Fibroblast of the aortic adventitia (primary cell): ENCODE results near the gene NTSR2. TPM values are rescaled to one million over a fixed set of nuclear protein-coding genes. Genes with fewer than 3 reads are reported as not detected.

Experiments used
- DNase-seq: peaks from one replicate; pipeline ENCODE4 v3.0.0-alpha.2; 2010; ENCODE audit warnings: low read depth
- H3K4me3 ChIP-seq: 2 replicates; pipeline ENCODE4 v1.5.1; 2011; ENCODE audit warnings: low read depth, mild to moderate bottlenecking, control low read depth, low read length, moderate library complexity
- total RNA-seq: library from RNA; depleted of rRNA; stranded (reverse); fragments of >200 nt; gene quantifications from 2 replicates; pipeline ENCODE4 v1.2.3, GENCODE V29; 2012; ENCODE audit warnings: low replicate concordance
- TF ChIP-seq, protein P1 (sequence below): IDR thresholded peaks from 2 replicates; pipeline ENCODE4 v1.5.1; 2011; ENCODE audit warnings: mild to moderate bottlenecking, low read length, control low read depth, inconsistent platforms; ENCODE audit not compliant: insufficient read depth

The NTSR2 gene
- total RNA-seq, 1 donor: not detected

DNA sequence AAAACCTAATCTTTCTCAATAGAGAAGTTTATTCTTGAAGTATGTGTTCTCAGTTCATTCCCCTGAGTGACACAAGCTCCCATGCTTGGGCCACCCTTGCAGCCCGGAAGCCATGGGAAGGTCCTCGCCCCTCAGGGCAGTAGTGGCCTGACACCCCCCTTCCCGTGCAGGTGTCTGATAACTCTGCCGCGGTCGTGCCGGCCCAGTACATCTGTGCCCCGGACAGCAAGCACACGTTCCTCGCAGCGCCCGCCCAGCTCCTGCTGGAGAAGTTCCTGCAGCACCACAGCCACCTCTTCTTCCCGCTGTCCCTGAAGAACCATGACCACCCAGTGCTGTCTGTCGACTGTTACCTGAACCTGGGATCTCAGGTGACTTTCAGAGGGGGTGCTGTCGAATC lies 32.4 kb downstream of the NTSR2 start:
- TF ChIP-seq, protein P1, sequence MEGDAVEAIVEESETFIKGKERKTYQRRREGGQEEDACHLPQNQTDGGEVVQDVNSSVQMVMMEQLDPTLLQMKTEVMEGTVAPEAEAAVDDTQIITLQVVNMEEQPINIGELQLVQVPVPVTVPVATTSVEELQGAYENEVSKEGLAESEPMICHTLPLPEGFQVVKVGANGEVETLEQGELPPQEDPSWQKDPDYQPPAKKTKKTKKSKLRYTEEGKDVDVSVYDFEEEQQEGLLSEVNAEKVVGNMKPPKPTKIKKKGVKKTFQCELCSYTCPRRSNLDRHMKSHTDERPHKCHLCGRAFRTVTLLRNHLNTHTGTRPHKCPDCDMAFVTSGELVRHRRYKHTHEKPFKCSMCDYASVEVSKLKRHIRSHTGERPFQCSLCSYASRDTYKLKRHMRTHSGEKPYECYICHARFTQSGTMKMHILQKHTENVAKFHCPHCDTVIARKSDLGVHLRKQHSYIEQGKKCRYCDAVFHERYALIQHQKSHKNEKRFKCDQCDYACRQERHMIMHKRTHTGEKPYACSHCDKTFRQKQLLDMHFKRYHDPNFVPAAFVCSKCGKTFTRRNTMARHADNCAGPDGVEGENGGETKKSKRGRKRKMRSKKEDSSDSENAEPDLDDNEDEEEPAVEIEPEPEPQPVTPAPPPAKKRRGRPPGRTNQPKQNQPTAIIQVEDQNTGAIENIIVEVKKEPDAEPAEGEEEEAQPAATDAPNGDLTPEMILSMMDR: no peak
- no peak overlapping the region for H3K4me3 ChIP-seq
- no peak for DNase-seq

DNA sequence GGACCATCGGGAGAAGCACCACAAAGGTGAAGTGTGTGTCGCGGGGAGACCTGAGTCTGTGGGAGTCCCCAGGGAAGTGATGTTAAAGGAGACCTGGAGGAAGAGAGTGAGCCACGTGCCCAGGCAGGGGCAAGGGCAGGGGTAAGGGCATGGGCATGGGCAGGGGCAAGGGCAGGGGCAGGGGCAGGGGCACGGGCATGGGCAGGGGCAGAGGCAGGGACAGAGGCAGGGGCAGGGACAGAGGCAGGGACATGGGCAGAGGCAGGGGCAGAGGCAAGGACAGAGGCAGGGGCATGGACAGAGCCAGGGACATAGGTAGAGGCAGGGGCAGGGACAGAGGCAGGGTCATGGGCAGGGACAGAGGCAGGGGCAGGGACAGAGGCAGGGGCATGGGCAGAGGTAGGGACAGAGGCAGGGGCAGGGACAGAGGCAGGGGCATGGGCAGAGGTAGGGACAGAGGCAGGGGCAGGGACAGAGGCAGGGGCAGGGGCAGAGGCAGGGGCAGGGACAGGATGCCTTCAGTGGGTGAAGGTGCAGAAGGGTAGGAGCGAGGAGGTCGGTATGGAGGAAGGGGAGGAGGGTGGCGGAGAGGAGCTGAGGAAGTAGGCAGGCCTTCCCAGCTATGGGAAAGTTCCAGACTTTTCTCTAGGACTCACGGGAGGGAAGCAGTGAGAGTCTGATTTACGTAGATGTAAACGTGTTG lies 33.3 kb downstream of the NTSR2 start:
- TF ChIP-seq, protein P1: no peak
- no peak overlapping the region for H3K4me3 ChIP-seq
- DNase-seq: no peak

DNA sequence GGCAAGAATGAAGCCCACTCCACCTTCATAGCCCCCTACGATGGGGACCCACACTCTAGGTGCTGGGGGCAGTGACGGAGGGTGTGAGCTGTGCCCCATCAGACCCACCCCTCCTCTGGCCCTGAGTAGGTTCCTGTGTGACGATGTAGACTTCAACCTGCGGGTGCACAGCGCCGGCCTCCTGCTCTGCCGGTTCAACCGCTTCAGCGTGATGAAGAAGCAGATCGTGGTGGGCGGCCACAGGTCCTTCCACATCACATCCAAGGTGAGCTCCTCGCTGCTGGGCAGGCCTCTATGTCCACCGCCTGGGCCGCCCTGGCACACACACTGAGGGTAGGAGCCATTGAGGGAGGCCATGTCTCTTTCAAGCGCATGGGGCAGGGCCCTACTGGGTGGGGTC lies 34.9 kb downstream of the NTSR2 start:
- H3K4me3 ChIP-seq: no peak overlapping the region
- no peak for DNase-seq
- TF ChIP-seq, protein P1: no peak

DNA sequence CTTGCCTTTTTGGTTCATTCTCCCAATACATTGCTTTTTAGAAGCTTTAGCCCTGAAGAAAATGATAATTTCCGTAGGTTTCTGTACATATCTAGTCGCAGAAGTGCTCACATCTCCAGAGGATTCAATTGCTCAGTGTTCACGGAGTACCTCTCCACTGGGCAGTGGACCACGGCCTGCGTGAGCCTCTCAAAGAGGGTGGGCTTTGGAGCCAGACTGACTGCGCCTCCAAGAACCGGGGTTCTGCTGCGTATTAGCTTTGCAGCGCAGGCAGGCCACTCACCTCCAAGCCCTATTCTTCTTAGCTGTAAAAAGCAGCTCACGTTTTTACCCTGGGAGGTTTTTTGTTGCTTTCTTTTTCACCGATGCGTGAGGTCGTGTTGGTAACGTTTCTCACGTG lies 35.4 kb downstream of the NTSR2 start:
- no peak overlapping the region for H3K4me3 ChIP-seq
- no peak for DNase-seq
- TF ChIP-seq, protein P1: no peak

DNA sequence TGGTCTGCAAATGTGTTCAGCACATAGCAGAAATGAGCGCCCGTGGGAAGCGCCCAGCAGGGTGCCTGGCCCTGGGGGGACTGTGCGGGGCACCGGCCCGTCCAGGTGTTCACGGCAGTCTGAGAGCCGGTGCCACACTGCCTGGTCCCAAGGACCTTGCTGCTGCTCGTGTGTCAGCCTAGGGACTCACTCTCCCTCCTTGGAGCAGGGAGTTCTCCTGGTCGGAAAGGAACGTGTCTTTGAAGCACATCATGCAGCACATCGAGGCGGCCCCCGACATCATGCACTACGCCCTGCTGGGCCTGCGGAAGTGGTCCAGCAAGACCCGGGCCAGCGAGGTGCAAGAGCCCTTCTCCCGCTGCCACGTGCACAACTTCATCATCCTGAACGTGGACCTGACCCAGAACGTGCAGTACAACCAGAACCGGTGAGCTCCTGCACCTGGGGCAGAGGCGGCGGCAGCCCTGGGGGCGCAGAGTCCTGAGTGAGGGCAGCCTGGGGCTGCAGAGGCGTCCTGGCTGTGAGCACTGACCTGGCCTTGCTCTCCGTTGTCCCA lies 36.0 kb downstream of the NTSR2 start:
- DNase-seq: no peak
- TF ChIP-seq, protein P1: no peak
- H3K4me3 ChIP-seq: no peak overlapping the region

DNA sequence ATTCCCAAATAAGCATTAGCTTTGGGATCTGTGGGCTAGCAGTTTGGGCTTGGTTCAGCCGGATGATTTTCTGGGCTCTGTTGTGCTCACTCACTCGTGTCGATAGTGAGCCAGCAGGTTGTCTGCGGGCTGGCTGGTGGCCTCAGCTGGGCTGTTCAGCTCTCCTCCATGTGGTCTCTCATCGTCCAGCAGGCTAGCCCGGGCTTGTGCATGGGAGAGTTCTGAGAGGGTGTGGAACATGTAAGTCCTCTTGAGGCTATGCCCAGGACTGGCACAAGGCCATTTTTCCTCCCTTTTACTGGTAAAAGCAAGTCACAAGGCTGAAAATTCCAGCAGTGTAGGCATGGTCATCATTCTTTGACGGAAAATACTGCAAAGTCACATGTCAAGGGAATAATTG lies 38.5 kb downstream of the NTSR2 start:
- no peak overlapping the region for H3K4me3 ChIP-seq
- TF ChIP-seq, protein P1: no peak
- peak; percentile 33 for DNase-seq
